Hypothalamus (tissue), 51 donors: ENCODE data around the gene PRKRIP1.
"Not testable (repeated sequence)": the region's sequence is repeated elsewhere in the genome, so short reads cannot be mapped to it uniquely, and the experiment has no call there.

Experiments
- DNase-seq, 51 donors: peaks; one replicate each; lab custom pipeline; 2025; lab: John Stamatoyannopoulos, UW

PRKRIP1 gene

GRCh38 chr7:102474116-102474515 lies 78.0 kb downstream of the PRKRIP1 start:
- not testable (repeated sequence) for DNase-seq

- not testable (repeated sequence) for DNase-seq
These were observed 78.7 kb downstream of the PRKRIP1 start for GRCh38 chr7:102474736-102475435.
